Upper lobe of left lung (tissue), 4 donors: Measurements from ENCODE around the gene SEPTIN7.

Source experiments
- POLR2A ChIP-seq, 4 donors: fragments of 450-650 bp; IDR thresholded peaks; one replicate each; pipeline ENCODE4 v1.5.1; 2016 to 2017; ENCODE audit warnings: antibody characterized with exemption in 4 of 4, mild to moderate bottlenecking in 2 of 4
- POLR2AphosphoS5 ChIP-seq, 2 donors: sonication (generic); formaldehyde crosslinking; IDR thresholded peaks; one replicate each; pipeline ENCODE4 v1.5.1; 2017; ENCODE audit warnings: antibody characterized with exemption in 2 of 2

GRCh38 chr7:35752742-35753141 lies 48.1 kb upstream of the SEPTIN7 start:
- TF ChIP-seq POLR2A (IDR thresholded peaks at IDR 0.05) (no peak), POLR2AphosphoS5 (IDR thresholded peaks at IDR 0.05) (no peak)
